Gastroesophageal sphincter (tissue), 3 donors: ENCODE data around the gene CDH23.

Experiments used
- POLR2A ChIP-seq, 2 donors: fragments of 450-650 bp; IDR thresholded peaks; one replicate each; pipeline ENCODE4 v1.6.1; 2017; ENCODE audit warnings: antibody characterized with exemption in 2 of 2, mild to moderate bottlenecking in 2 of 2, moderate library complexity in 1 of 2
- POLR2AphosphoS5 ChIP-seq: sonication (generic); formaldehyde crosslinking; IDR thresholded peaks from one replicate; pipeline ENCODE4 v1.6.1; 2017; ENCODE audit warnings: antibody characterized with exemption
- TF ChIP-seq, protein P1 (sequence below), 4 experiments: fragments of 200-600 bp in 2 of 4; fragments of 450-650 bp in 2 of 4; sonication (generic) in 1 of 4; IDR thresholded peaks; one replicate each; pipeline ENCODE4 v1.5.1; 2017 to 2019; ENCODE audit warnings: antibody characterized with exemption in 4 of 4, mild to moderate bottlenecking in 2 of 4, moderate library complexity in 2 of 4

DNA sequence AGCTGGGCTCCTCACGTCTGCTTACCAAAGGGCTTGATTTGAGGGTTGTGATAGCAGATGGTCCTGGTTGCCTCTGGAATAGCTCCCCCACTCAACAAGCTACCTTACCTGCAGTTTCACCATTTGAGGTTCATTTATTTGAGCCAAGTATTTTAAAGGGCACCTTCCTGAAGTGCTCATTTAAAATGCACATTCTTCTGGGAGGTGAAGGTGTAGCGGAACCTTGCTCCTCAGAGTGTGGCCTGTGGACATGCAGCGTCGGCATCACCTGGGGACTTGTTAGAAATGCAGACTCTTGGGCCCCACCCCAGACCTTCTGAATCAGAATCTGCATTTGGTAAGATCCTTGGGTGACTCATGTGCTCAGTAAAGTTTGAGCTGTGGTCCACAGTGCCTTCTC is 2.3 kb downstream of the CDH23 start:
- TF ChIP-seq, protein P1, sequence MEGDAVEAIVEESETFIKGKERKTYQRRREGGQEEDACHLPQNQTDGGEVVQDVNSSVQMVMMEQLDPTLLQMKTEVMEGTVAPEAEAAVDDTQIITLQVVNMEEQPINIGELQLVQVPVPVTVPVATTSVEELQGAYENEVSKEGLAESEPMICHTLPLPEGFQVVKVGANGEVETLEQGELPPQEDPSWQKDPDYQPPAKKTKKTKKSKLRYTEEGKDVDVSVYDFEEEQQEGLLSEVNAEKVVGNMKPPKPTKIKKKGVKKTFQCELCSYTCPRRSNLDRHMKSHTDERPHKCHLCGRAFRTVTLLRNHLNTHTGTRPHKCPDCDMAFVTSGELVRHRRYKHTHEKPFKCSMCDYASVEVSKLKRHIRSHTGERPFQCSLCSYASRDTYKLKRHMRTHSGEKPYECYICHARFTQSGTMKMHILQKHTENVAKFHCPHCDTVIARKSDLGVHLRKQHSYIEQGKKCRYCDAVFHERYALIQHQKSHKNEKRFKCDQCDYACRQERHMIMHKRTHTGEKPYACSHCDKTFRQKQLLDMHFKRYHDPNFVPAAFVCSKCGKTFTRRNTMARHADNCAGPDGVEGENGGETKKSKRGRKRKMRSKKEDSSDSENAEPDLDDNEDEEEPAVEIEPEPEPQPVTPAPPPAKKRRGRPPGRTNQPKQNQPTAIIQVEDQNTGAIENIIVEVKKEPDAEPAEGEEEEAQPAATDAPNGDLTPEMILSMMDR (IDR thresholded peaks at IDR 0.05): no peak
- no peak for TF ChIP-seq POLR2A (IDR thresholded peaks at IDR 0.05)
- no peak for TF ChIP-seq POLR2AphosphoS5
